SK-N-SH treated with all-trans-retinoic acid at 6 μM for 48 hours (cell line): Measurements from ENCODE around the gene TRIM66.

Source experiments
- PATZ1 ChIP-seq: fragments of 250-450 bp; sonication (Bioruptor Pico); IDR thresholded peaks from 2 replicates; pipeline ENCODE4 v1.8.0; 2020; ENCODE audit warnings: mild to moderate bottlenecking, moderate library complexity, borderline replicate concordance
- SNAI2 ChIP-seq: fragments of 250-450 bp; sonication (Bioruptor Pico); IDR thresholded peaks from 2 replicates; pipeline ENCODE4 v1.5.0; 2020; ENCODE audit warnings: mild to moderate bottlenecking, moderate library complexity
- ZFP30 ChIP-seq: fragments of 450-650 bp; formaldehyde crosslinking; IDR thresholded peaks from 2 replicates; pipeline ENCODE4 v1.5.0; 2022; ENCODE audit warnings: mild to moderate bottlenecking, moderate library complexity

GRCh38 chr11:8621147-8621546, 61.3 kb downstream of the TRIM66 start:
- TF ChIP-seq SNAI2 (CRISPR knock-in tag) (no peak), PATZ1 (no peak), ZFP30 (CRISPR knock-in tag) (no peak)
